K562 (cell line): Measurements from ENCODE around the gene SMARCC1. TPM values are rescaled to one million over a fixed set of nuclear protein-coding genes. Genes with fewer than 3 reads are reported as not detected.

Experiments
- ATAC-seq: fragments of 200-7000 bp; cut with Tn5 transposase; 3 replicates; pipeline ENCODE4 v1.9.1; 2020; ENCODE audit warnings: moderate library complexity
- BruUV-seq: library from RNA; stranded (reverse); fragments of 400-500 nt; replicated peaks from 2 replicates; lab custom pipeline; 2021; lab: Mats Ljungman, UMichigan
- CTCF ChIA-PET: fragments of 300-600 bp; formaldehyde crosslinking; extraction: SDS; loops from one replicate; lab custom pipeline; 2021; ENCODE audit warnings: low intra/inter-chr PET ratio; lab: Yijun Ruan, JAX
- POLR2A ChIA-PET: fragments of 300-600, 350-650 bp; sonication (Branson Sonifier 250); formaldehyde crosslinking; extraction: SDS; loops from one replicate; lab custom pipeline; 2021; ENCODE audit warnings: antibody characterized with exemption, inconsistent platforms; lab: Yijun Ruan, JAX
- DNase-seq, 4 experiments: peaks; one replicate each; pipeline versions ENCODE4 v3.0.0 to v3.0.0-alpha.2; 2011 to 2018; ENCODE audit warnings: low spot score in 3 of 4, mixed read lengths in 3 of 4; ENCODE audit errors: extremely low read depth in 1 of 4
- FAIRE-seq: peaks from 2 replicates; lab custom pipeline; 2011; peaks lifted over from hg19 to GRCh38; lab: Jason Lieb, UNC
- H2AFZ ChIP-seq: 2 replicates; pipeline ENCODE4 v1.6.0; 2011; ENCODE audit warnings: low read depth, low read length, control low read depth, inconsistent platforms
- H3K27ac ChIP-seq: fragments of 200-600 bp; 3 replicates; pipeline ENCODE4 v1.8.0; 2011; ENCODE audit warnings: low read depth, mild to moderate bottlenecking, control low read depth, inconsistent platforms, low read length, moderate library complexity, mixed read lengths; ENCODE audit errors: extremely low read depth
- H3K27me3 ChIP-seq, 2 experiments: fragments of 300-600 bp in 1 of 2; 2 replicates in 1 of 2; 3 replicates in 1 of 2; pipeline versions ENCODE4 v1.6.0 to v1.8.0; 2011; ENCODE audit warnings: inconsistent platforms in 2 of 2, low read length in 2 of 2, mild to moderate bottlenecking in 1 of 2, mixed read lengths in 1 of 2, moderate library complexity in 1 of 2; ENCODE audit not compliant: control insufficient read depth in 2 of 2, insufficient read depth in 2 of 2
- H3K36me3 ChIP-seq: fragments of 300-600 bp; 3 replicates; pipeline ENCODE4 v1.8.0; 2011; ENCODE audit warnings: mild to moderate bottlenecking, low read length, inconsistent platforms; ENCODE audit not compliant: control insufficient read depth, insufficient read depth
- H3K4me1 ChIP-seq, 2 experiments: fragments of 200-600 bp in 1 of 2; replicated peaks in 1 of 2; 2 replicates in 1 of 2; 3 replicates in 1 of 2; pipeline versions ENCODE4 v1.5.1 to v1.8.0; 2011; ENCODE audit warnings: inconsistent platforms in 2 of 2, low read length in 2 of 2, mild to moderate bottlenecking in 1 of 2, mixed read lengths in 1 of 2, moderate library complexity in 1 of 2; ENCODE audit not compliant: control insufficient read depth in 2 of 2, insufficient read depth in 2 of 2
- H3K4me2 ChIP-seq: 2 replicates; pipeline ENCODE4 v1.6.1; 2011; ENCODE audit warnings: low read length, control low read depth, inconsistent platforms, mixed read lengths; ENCODE audit not compliant: insufficient read depth
- H3K4me3 ChIP-seq: fragments of 200-600 bp; sonication (generic), shearing (Covaris generic); 2 replicates; pipeline ENCODE4 v1.5.1; 2016; ENCODE audit warnings: control low read depth, inconsistent platforms
- H3K79me2 ChIP-seq: fragments of 200-600 bp; 3 replicates; pipeline ENCODE4 v1.8.0; 2011; ENCODE audit warnings: low read length, inconsistent platforms; ENCODE audit not compliant: control insufficient read depth, insufficient read depth
- H3K9ac ChIP-seq, 2 experiments: 2 replicates each; pipeline versions ENCODE4 v1.6.0 to v1.6.1; 2011; ENCODE audit warnings: low read depth in 2 of 2, low read length in 2 of 2, control low read depth in 1 of 2, inconsistent platforms in 1 of 2, mild to moderate bottlenecking in 1 of 2, mixed read lengths in 1 of 2; ENCODE audit not compliant: insufficient read depth in 1 of 2
- H3K9me1 ChIP-seq: one replicate; pipeline ENCODE4 v1.6.0; 2011; ENCODE audit warnings: inconsistent platforms, mild to moderate bottlenecking, low read length, moderate library complexity; ENCODE audit not compliant: control insufficient read depth, insufficient read depth
- H3K9me3 ChIP-seq: replicated peaks from 2 replicates; pipeline ENCODE4 v1.5.1; 2011; ENCODE audit warnings: low read depth, low read length, inconsistent platforms; ENCODE audit not compliant: control insufficient read depth, insufficient read depth
- H4K20me1 ChIP-seq: replicated peaks from 2 replicates; pipeline ENCODE4 v1.6.1; 2011; ENCODE audit warnings: low read length, inconsistent platforms, mixed read lengths; ENCODE audit not compliant: control insufficient read depth, insufficient read depth
- BRD4 ChIP-seq: fragments of 200-600 bp; sonication (generic); IDR thresholded peaks from 2 replicates; pipeline ENCODE4 v1.6.1; 2017; ENCODE audit warnings: inconsistent platforms
- CEBPB ChIP-seq: fragments of 450-650 bp; IDR thresholded peaks from 2 replicates; pipeline ENCODE4 v1.6.1; 2016; ENCODE audit warnings: missing genetic modification characterization, missing compliant biosample characterization
- ELF4 ChIP-seq: fragments of 450-650 bp; formaldehyde crosslinking; IDR thresholded peaks from 2 replicates; pipeline ENCODE4 v1.4.0; 2022; ENCODE audit warnings: missing genetic modification characterization
- ETV6 ChIP-seq, 3 experiments: fragments of 150-350 bp in 1 of 3; sonication (generic) in 1 of 3; formaldehyde crosslinking in 1 of 3; IDR thresholded peaks; 2 replicates each; pipeline versions ENCODE4 v1.6.1 to v1.8.0; 2014 to 2022; ENCODE audit warnings: borderline replicate concordance in 2 of 3, low read depth in 2 of 3, antibody characterized with exemption in 1 of 3, low read length in 1 of 3, mild to moderate bottlenecking in 1 of 3, missing genetic modification reagents in 1 of 3
- SAP30 ChIP-seq: fragments of 200-600 bp; sonication (generic); IDR thresholded peaks from 2 replicates; pipeline ENCODE4 v1.6.1; 2012; ENCODE audit warnings: borderline replicate concordance, low read depth, mild to moderate bottlenecking, moderate library complexity, low read length, control low read depth, inconsistent platforms; ENCODE audit not compliant: insufficient read depth, poor library complexity, severe bottlenecking
- SIN3B ChIP-seq: fragments of 450-650 bp; IDR thresholded peaks from 2 replicates; pipeline ENCODE4 v1.6.1; 2017; ENCODE audit warnings: low read depth, mild to moderate bottlenecking, moderate library complexity
- SMARCA4 ChIP-seq: fragments of 450-650 bp; IDR thresholded peaks from 2 replicates; pipeline ENCODE4 v1.6.1; 2016
- SNRNP70 ChIP-seq: fragments of 200-400 bp; formaldehyde crosslinking; optimal IDR thresholded peaks from 2 replicates; pipeline ENCODE3; 2017; ENCODE audit warnings: low read depth, low read length
- ZC3H8 ChIP-seq: fragments of 450-650 bp; IDR thresholded peaks from 2 replicates; pipeline ENCODE4 v1.6.1; 2017
- ZHX1 ChIP-seq: fragments of 150-350 bp; conservative IDR thresholded peaks from 2 replicates; pipeline ENCODE4 v1.6.1; 2014; ENCODE audit warnings: low read length
- ZNF583 ChIP-seq: fragments of 250-450 bp; sonication (Bioruptor Pico); IDR thresholded peaks from 2 replicates; pipeline ENCODE4 v1.4.0; 2020
- WGBS: fragments of 100-300 bp; shearing (Covaris generic); methylation state at CpG from one replicate; pipeline ENCODE4 v1.1.6; 2016; ENCODE audit warnings: low coverage, mixed read lengths; ENCODE audit not compliant: insufficient coverage; ENCODE audit errors: missing lambda C conversion rate; 5-methylcytosine and 5-hydroxymethylcytosine counted together
- in situ Hi-C: fragments of 300-500 bp; cut with MboI; formaldehyde crosslinking; loops from 4 replicates; pipeline ENCODE4 v1.15.0; 2018; ENCODE audit warnings: inconsistent platforms, mixed read lengths
- intact Hi-C: fragments of 100-400 bp; cut with micrococcal nuclease; formaldehyde crosslinking; loops from 2 replicates; pipeline ENCODE4 v1.14.2; 2022
- polyA plus RNA-seq, 8 experiments: library from polyadenylated mRNA; depleted of rRNA in 4 of 8; stranded (reverse) in 5 of 8; unstranded in 3 of 8; fragments of >200 nt; fragmentation: Nextera tagmentation in 2 of 8; fragmentation: Illumina TruSeq in 1 of 8; extraction: Ambion mirVana in 2 of 8; extraction: Trizol in 1 of 8; gene quantifications; 2 replicates each; pipeline versions ENCODE4 v1.2.1 to v1.2.3, GENCODE V29; 2011 to 2014; ENCODE audit warnings: inconsistent platforms in 1 of 8, missing spikeins in 1 of 8
- total RNA-seq, 7 experiments: library from RNA; depleted of rRNA in 6 of 7; stranded (reverse); fragments of >200 nt in 6 of 7; fragmentation: Illumina TruSeq in 2 of 7; extraction: Trizol in 2 of 7; gene quantifications; 2 replicates each; pipeline versions ENCODE4 v1.2.1 to v1.2.3, GENCODE V29; 2011 to 2021; ENCODE audit warnings: low replicate concordance in 1 of 7
- TF ChIP-seq, protein P1 (sequence below): fragments of 250-450 bp; sonication (Bioruptor Pico); IDR thresholded peaks from 2 replicates; pipeline ENCODE4 v1.4.0; 2020; ENCODE audit warnings: borderline replicate concordance
- TF ChIP-seq, protein P2 (sequence below): IDR thresholded peaks from 2 replicates; pipeline ENCODE4 v1.6.1; 2011; ENCODE audit warnings: borderline replicate concordance, low read depth, mild to moderate bottlenecking, moderate library complexity, low read length; ENCODE audit not compliant: insufficient read depth, poor library complexity, severe bottlenecking

The SMARCC1 gene
- total and polyA plus RNA-seq, 9 of the 15 experiments (the other 6 are each of a cell fraction or from before 2014, with no cell fraction given) = 20.7 to 199 (median 66.0) TPM

GRCh38 chr3:47782446-47783308 is 984 bp upstream of the SMARCC1 start:
- in situ Hi-C loops = no loop called here
- BruUV-seq = no TSS peak
- Histone ChIP-seq H3K27ac (peak overlapping the region; percentile 98), H3K9me1 (no peaks in the 10 kb centered on the region), H3K79me2 (peaks cover 49% of the 10 kb centered on the region), H3K9me3 (no peaks in the 10 kb centered on the region), H3K36me3 (peaks cover 19% of the 10 kb centered on the region), H3K4me1 (peaks cover 16 to 23% of the 10 kb centered on the region in 2 experiments), H3K27me3 (no peaks in the 10 kb centered on the region), H3K4me3 (peak overlapping the region; percentile 69), H4K20me1 (0 out of 2 replicates have a peak, but pooled peaks cover 3% of the 10 kb centered on the region), H3K9ac (peak overlapping the region; percentile 94 to 99), H2AFZ (peak overlapping the region; percentile 98), H3K4me2 (peak overlapping the region; percentile 89)
- ChIA-PET CTCF (interaction anchor here (0.6 kb wide), 1 partner anchor 42 kb away, joined by 3 read pairs; no protein-coding TSS in a partner anchor), POLR2A (interaction anchor here (0.6 to 0.7 kb wide), 4 partner anchors 10 to 593 kb away, joined by 3 read pairs; no protein-coding TSS in a partner anchor)
- DNase-seq = peak in 1 of 4 experiments; percentile 60
- FAIRE-seq = peak; percentile 32
- peak; percentile 5 for ATAC-seq
- intact Hi-C loops = loop anchor here (5.0 kb wide), 1 partner anchor 400 kb away; the partner anchor contains the start of gene PTPN23
- WGBS = 26% methylated on average over 23 of the region's 23 CpGs
- TF ChIP-seq SIN3B = 0 out of 2 replicates have a peak, but pooled peaks have one; percentile 13
- TF ChIP-seq CEBPB (tag) = 0 out of 2 replicates have a peak, but pooled peaks have one; percentile 12
- 0 out of 2 replicates have a peak, but pooled peaks have one; percentile 34 for TF ChIP-seq ZNF583 (CRISPR knock-in tag)
- peak; percentile 52 for TF ChIP-seq SAP30
- no peak for TF ChIP-seq ZHX1
- TF ChIP-seq ETV6 (IDR thresholded peaks at IDR 0.05; ENCODE audit: borderline replicate concordance in 1 of 2, low read depth in 2 of 2, low read length in 1 of 2) = no peak
- TF ChIP-seq ETV6 (CRISPR knock-in tag; IDR thresholded peaks at IDR 0.05; ENCODE audit: borderline replicate concordance) = 0 out of 2 replicates have a peak, but pooled peaks have one; percentile 4
- no peak for TF ChIP-seq SNRNP70
- 0 out of 2 replicates have a peak, but pooled peaks have one; percentile 8 for TF ChIP-seq SMARCA4
- peak; percentile 66; the same call in 1 of the 2 replicates for TF ChIP-seq ELF4 (CRISPR knock-in tag)
- TF ChIP-seq BRD4 = no peak
- TF ChIP-seq, protein P1, sequence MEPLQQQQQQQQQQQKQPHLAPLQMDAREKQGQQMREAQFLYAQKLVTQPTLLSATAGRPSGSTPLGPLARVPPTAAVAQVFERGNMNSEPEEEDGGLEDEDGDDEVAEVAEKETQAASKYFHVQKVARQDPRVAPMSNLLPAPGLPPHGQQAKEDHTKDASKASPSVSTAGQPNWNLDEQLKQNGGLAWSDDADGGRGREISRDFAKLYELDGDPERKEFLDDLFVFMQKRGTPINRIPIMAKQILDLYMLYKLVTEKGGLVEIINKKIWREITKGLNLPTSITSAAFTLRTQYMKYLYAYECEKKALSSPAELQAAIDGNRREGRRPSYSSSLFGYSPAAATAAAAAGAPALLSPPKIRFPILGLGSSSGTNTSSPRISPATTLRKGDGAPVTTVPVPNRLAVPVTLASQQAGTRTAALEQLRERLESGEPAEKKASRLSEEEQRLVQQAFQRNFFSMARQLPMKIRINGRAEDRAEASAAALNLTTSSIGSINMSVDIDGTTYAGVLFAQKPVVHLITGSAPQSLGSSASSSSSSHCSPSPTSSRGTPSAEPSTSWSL = no peak
- no peak for TF ChIP-seq ZC3H8
- TF ChIP-seq, protein P2, sequence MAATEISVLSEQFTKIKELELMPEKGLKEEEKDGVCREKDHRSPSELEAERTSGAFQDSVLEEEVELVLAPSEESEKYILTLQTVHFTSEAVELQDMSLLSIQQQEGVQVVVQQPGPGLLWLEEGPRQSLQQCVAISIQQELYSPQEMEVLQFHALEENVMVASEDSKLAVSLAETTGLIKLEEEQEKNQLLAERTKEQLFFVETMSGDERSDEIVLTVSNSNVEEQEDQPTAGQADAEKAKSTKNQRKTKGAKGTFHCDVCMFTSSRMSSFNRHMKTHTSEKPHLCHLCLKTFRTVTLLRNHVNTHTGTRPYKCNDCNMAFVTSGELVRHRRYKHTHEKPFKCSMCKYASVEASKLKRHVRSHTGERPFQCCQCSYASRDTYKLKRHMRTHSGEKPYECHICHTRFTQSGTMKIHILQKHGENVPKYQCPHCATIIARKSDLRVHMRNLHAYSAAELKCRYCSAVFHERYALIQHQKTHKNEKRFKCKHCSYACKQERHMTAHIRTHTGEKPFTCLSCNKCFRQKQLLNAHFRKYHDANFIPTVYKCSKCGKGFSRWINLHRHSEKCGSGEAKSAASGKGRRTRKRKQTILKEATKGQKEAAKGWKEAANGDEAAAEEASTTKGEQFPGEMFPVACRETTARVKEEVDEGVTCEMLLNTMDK = no peak
